HEK293T (cell line): ENCODE results near the gene RAD50.

Source experiments
- ARNT ChIP-seq: fragments of 450-650 bp; IDR thresholded peaks from 2 replicates; pipeline ENCODE4 v1.6.1; 2017; ENCODE audit warnings: mild to moderate bottlenecking
- ELF4 ChIP-seq: fragments of 450-650 bp; IDR thresholded peaks from 2 replicates; pipeline ENCODE4 v1.6.1; 2017; ENCODE audit warnings: antibody characterized with exemption
- ZNF384 ChIP-seq: fragments of 450-650 bp; IDR thresholded peaks from 2 replicates; pipeline ENCODE4 v1.6.1; 2016

DNA sequence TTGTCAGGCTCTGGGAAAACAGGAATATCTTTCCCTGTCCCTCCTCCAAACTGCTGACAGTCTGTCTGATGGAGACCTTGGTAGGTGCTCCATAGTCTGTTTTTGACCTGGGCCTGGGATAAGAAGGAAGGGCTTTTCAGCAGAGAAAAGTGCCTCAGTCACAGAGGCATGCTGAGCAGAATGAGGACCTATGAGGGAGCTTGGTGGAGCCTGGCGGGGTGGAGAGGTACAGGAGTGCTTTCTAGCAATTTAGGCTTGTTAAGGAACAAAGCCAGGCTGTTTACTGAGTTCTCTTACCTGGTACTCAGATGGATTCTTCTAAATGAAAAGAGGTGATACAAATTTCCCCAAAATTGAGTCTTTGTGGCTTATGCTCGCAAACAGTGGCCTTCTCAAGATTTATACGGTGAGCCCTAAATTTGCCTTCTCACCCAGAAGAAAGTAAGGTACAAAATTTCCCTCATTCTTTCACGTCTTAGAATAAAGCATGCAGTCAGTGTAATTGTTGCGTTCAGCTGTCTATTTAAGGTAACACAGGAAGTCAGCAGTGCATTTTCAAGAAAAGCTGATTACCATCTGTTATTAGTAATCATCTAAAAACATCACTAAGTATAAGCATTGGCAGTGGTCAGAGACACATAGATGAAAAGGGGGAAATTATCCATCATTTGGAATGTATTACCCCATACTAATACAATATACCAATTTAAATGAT lies 72.6 kb downstream of the RAD50 start:
- no peak for TF ChIP-seq ELF4
- no peak for TF ChIP-seq ARNT
- no peak for TF ChIP-seq ZNF384
